Left lung (tissue), 10 donors: Measurements from ENCODE around the gene ITM2C. TPM values are rescaled to one million over a fixed set of nuclear protein-coding genes. Genes with fewer than 3 reads are reported as not detected.
A peak's percentile ranks its signal among the peaks of the same experiment; 100 is the strongest.

Experiments used
- ATAC-seq: fragments of 200-7000 bp; cut with Tn5 transposase; one replicate; pipeline ENCODE4 v1.9.1; 2020; ENCODE audit warnings: moderate library complexity
- DNase-seq, 4 donors: peaks; one replicate each; pipeline ENCODE4 v3.0.0-alpha.2; 2013 to 2020
- H3K27ac ChIP-seq, 2 donors: fragments of 200-600 bp; sonication (generic) in 1 of 2; one replicate each; pipeline versions ENCODE4 v1.5.0 to v1.8.0; 2020 to 2021
- H3K27me3 ChIP-seq, 2 donors: fragments of 200-600 bp; sonication (generic) in 1 of 2; one replicate each; pipeline versions ENCODE4 v1.5.0 to v1.8.0; 2020 to 2021
- H3K36me3 ChIP-seq, 2 donors: fragments of 200-600 bp; sonication (generic) in 1 of 2; one replicate each; pipeline versions ENCODE4 v1.5.0 to v1.8.0; 2020 to 2021
- H3K4me1 ChIP-seq, 2 donors: fragments of 200-600 bp; one replicate each; pipeline ENCODE4 v1.8.0; 2021
- H3K4me3 ChIP-seq, 2 donors: fragments of 200-600 bp; sonication (generic) in 1 of 2; one replicate each; pipeline versions ENCODE4 v1.5.0 to v1.8.0; 2020 to 2021; ENCODE audit warnings: mild to moderate bottlenecking in 1 of 2
- H3K9me3 ChIP-seq, 2 donors: fragments of 200-600 bp; sonication (generic) in 1 of 2; one replicate each; pipeline versions ENCODE4 v1.5.0 to v1.8.0; 2020 to 2021
- intact Hi-C, 2 donors: fragments of 100-400 bp; cut with DNase I; formaldehyde crosslinking; loops; one replicate each; pipeline versions ENCODE4 v1.11.2 to v1.14.2; 2022
- polyA plus RNA-seq, 6 donors: library from polyadenylated mRNA; unstranded; fragments of 120-200 nt; gene quantifications; one replicate each; pipeline ENCODE4 v1.2.1, GENCODE V29; 2013; ENCODE audit not compliant: insufficient read length in 6 of 6
- total RNA-seq, 2 donors: library from RNA; stranded (reverse); fragmentation: NEBNext Ultra II Directional; extraction: Animal tissue kit (Norgen Biotek cat#: 25700); gene quantifications; one replicate each; pipeline ENCODE4 v1.2.1, GENCODE V29; 2021
- TF ChIP-seq, protein P1 (sequence below), 2 donors: fragments of 200-600 bp; sonication (generic) in 1 of 2; IDR thresholded peaks; one replicate each; pipeline versions ENCODE4 v1.5.0 to v1.8.0; 2021; ENCODE audit warnings: antibody characterized with exemption in 2 of 2
- donor health status: DM: no; HTN: yes; CAD: no.
- donor health status: DM: no; HTN: no; CAD: no.

The ITM2C gene
- total and polyA plus RNA-seq, 8 donors = 32.0 to 356 (median 283) TPM

DNA sequence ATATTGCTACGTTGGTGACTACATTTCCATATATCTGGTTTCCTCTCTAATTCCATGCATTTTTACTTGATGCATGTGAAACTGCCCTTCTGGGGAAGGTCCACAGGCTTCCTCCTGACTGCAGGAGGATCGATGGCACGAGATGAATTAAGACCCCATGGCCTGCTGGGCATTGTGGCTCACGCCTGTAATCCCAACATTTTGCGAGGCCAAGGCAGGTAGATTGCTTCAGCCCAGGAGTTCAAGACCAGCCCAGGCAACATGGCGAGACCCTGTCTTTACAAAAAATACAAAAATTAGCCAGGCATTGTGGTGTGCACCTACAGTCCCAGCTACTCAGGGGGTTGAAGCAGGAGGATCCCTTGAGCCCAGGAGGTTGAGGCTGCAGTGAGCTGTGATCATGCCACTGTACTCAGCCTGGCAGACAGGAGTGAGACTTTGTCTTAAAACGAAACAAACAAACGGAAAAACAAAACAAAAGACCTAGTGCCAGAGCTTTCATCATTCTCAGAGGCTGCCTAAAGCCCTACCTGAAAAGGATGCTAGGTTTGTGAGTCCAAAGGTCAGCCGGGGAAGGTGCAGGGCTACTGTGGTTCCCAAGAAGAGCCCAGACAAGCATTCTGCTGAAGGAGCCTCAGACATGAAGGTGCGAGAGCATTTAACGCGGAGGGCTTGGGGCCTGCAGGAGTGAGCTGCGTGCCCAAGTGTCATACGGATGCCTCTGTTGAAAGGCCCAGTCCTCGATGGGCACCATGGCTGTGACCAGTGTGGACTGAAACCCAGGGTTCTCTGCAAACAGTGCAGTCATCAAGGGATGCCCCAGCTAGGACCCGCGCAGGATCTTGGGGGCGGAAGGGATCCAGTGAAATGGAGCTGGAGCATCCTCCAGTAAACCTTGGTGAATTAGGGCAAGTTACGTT lies 38.7 kb downstream of the ITM2C start:
- Histone ChIP-seq H3K4me3 (no peak overlapping the region), H3K36me3 (no peaks in the 10 kb centered on the region), H3K27ac (no peak overlapping the region), H3K27me3 (no peaks in the 10 kb centered on the region), H3K4me1 (no peaks in the 10 kb centered on the region), H3K9me3 (no peaks in the 10 kb centered on the region)
- no peak for DNase-seq
- intact Hi-C loops = loop anchor here in 1 of 2 donors (5.0 kb wide), 1 partner anchor 84 kb away; no protein-coding TSS in a partner anchor
- TF ChIP-seq, protein P1, sequence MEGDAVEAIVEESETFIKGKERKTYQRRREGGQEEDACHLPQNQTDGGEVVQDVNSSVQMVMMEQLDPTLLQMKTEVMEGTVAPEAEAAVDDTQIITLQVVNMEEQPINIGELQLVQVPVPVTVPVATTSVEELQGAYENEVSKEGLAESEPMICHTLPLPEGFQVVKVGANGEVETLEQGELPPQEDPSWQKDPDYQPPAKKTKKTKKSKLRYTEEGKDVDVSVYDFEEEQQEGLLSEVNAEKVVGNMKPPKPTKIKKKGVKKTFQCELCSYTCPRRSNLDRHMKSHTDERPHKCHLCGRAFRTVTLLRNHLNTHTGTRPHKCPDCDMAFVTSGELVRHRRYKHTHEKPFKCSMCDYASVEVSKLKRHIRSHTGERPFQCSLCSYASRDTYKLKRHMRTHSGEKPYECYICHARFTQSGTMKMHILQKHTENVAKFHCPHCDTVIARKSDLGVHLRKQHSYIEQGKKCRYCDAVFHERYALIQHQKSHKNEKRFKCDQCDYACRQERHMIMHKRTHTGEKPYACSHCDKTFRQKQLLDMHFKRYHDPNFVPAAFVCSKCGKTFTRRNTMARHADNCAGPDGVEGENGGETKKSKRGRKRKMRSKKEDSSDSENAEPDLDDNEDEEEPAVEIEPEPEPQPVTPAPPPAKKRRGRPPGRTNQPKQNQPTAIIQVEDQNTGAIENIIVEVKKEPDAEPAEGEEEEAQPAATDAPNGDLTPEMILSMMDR (IDR thresholded peaks at IDR 0.05) = no peak
- no peak for ATAC-seq

DNA sequence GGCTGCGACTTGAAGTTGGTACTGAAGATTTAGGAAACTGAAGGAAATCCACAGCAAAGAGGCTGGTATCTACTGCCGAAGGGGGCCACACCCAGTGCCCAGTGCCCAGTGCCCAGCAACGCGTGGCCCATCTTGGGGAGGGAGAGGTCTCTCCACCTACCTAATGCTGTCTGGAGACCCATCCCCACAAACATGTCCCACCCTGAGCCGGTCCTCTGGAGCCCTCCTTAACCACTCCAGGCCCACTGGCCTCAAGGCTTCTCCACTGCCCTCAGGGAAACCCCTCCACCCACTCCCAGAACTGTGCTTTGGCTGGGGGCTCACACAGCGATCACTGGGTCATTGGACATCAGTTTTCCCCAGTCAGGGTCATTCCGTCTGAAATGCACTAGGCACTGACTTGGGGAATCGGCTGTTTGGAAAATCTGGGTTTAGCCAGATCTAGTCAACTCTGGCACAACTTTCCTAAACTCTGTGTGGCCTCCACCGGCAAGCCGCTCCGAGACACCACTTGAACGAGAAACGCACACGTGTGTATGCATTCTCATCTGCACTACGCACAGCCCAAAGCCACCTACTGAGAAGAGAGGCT lies 40.2 kb downstream of the ITM2C start:
- no peak overlapping the region for H3K27ac ChIP-seq
- H3K27me3 ChIP-seq = no peaks in the 10 kb centered on the region
- TF ChIP-seq, protein P1 (IDR thresholded peaks at IDR 0.05) = no peak
- H3K9me3 ChIP-seq = no peaks in the 10 kb centered on the region
- no peaks in the 10 kb centered on the region for H3K36me3 ChIP-seq
- no peak overlapping the region for H3K4me3 ChIP-seq
- H3K4me1 ChIP-seq = no peaks in the 10 kb centered on the region
- ATAC-seq (no peak), DNase-seq (no peak)
- intact Hi-C loops = loop anchor here in 1 of 2 donors (5.0 kb wide), 1 partner anchor 82 kb away; no protein-coding TSS in a partner anchor

DNA sequence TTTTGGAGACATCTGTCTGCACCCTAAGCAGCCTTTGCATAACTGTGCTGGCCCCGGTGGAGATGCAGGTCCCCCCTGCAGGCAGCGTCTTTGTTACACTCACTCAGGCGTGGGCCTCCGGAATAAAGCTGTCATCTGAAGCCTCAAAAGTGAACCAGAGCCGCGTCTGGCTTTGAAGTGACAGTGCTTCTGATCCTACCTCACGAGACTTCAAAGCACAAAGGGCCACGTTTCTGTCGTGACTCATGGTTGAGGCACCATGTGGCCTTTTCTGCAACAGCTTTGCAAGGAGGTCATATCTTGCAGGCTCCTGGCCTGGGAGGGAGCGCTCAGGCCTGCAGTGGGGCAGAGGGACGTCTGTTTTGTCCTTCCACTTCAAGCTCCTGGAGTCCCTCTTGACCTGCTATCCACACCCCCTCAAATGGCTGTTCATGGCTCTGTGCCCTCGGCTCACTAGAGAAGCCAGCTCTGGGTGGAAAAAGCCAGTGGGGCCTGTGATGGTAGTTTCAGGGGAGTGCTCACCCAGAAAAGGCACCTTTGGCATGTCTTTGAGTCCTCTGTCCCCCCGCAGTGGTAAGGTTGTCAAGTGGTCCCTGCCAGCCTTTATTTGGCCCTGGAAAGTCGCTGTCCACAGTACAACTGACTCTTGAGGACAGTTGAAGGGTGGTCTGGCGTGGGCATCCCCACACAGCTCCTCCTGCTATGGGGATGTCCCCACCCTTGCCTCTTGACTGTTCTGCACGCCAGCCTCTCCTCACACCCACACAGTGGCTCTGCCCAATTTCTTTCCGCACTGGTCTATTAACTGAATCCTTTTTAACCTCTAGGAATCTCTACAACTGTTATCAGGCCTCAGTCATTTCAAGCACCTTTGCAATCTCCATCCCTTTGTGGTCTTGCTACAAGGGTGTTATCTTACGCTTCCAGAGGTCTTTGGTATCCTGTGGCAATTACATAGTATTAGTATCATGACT lies 41.0 kb downstream of the ITM2C start:
- no peaks in the 10 kb centered on the region for H3K27me3 ChIP-seq
- DNase-seq (no peak), ATAC-seq (peak; percentile 24)
- no peaks in the 10 kb centered on the region for H3K9me3 ChIP-seq
- TF ChIP-seq, protein P1 (IDR thresholded peaks at IDR 0.05) = no peak
- no peak overlapping the region for H3K27ac ChIP-seq
- H3K4me1 ChIP-seq = no peaks in the 10 kb centered on the region
- no peak overlapping the region for H3K4me3 ChIP-seq
- H3K36me3 ChIP-seq = no peaks in the 10 kb centered on the region
- intact Hi-C loops = no loop called here

DNA sequence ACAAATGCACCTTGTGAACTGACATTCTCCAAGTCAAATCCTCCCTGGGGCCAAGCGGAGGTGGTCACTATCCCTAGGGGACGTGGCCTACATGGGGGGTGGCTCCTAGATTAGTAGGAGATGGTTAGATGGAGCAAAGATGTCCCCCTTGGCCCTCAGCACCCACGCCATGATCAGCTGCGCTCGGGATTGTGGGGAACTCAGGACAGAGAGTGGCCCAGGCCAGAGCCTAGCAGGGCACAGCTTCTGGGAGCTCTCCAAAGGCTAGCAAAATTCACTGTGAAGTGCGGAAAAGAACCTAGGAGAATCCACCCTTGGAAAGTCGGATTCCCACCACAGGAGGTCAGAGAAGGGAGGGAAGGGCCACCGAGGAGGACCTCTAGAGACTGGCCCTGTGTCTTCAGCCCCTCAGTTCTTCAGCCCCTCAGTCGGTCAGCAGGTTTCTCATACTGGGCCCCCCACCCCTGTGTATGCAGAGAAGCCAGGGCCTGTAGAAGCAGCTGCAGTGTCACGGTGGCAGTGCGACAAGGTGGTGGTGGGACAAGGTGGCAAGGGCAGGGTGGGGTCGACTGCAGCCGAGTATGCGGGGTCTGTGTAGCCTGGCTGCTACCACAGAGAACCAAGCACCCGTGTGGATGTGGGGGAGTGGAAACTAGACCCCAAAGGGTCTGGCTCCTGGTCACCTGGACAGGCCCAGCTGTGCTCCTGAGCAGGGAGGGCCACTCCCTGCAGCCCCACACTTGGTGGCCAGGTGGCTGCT lies 41.9 kb downstream of the ITM2C start:
- Histone ChIP-seq H3K4me3 (no peak overlapping the region), H3K36me3 (no peaks in the 10 kb centered on the region), H3K4me1 (no peaks in the 10 kb centered on the region), H3K27me3 (no peaks in the 10 kb centered on the region), H3K27ac (no peak overlapping the region), H3K9me3 (no peaks in the 10 kb centered on the region)
- ATAC-seq = no peak
- intact Hi-C loops = no loop called here
- TF ChIP-seq, protein P1 (IDR thresholded peaks at IDR 0.05) = no peak
- DNase-seq = peak in 1 of 4 donors; percentile 24
